GM18870 (cell line): ENCODE results near the gene MRPS25.

Experiments
- ATAC-seq: cut with Tn5 transposase; IDR thresholded peaks from one replicate; pipeline ENCODE4 v1.9.1; 2021; ENCODE audit warnings: moderate library complexity; ENCODE audit not compliant: unreplicated experiment

The MRPS25 gene

DNA sequence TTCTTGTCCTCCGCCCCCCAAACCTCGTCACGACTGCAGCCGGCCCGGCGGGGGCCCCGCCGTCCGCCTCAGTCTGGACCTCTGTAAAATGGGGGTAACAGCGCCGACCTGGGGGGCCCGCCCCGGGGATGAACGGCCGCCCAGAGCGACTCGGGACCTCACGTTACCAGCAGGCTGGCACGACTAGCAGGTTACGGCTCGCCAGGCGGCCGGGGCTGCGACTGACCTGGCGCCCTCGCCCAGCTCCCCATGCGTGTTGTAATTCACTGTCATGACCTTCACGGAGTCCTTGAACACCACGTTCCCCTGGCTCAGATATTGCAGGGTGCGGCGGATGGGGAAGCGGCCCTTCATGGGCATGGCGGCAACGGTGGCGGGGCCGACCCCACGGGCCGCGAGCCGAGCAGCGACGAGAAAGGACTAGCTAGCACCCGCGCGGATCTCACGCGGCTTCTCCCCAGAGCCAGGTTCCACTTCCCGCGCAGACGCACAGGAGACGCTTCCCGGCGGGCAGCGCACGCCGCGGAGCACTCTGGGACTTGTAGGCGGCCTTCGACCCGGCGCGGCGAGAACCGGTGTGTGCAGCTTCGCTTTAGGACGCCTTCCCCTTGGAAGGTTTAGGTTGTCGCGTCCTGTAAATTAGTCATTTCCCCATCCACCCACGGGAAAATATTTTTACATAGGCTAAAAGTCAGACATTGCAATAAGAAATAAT is at the start of gene MRPS25:
TSS of gene MRPS25 (minus strand) at position 481 of the 715 bp plus-strand sequence. CDS start at position 360, 121 bp downstream.
- peak; percentile 79 for ATAC-seq

DNA sequence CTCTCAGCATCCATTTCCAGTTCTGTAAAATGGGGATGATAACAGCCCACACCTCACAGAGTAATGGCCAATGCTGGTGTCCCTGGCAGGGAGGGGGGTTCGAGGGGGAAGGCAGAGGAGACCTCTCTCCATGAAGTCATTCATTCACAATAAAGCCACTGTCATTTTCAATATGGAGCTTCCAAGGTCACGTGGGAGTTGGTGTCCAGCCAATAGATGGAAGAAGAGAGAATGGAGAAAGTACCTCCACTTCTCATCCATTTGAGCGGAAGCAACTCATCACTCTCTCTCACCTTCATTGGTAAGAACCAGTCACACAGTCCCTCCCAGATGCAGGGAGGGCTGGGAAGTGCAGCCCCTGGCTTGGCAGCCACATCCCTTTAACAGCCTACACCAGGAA is 48.8 kb upstream of the MRPS25 start:
- ATAC-seq, result no peak

DNA sequence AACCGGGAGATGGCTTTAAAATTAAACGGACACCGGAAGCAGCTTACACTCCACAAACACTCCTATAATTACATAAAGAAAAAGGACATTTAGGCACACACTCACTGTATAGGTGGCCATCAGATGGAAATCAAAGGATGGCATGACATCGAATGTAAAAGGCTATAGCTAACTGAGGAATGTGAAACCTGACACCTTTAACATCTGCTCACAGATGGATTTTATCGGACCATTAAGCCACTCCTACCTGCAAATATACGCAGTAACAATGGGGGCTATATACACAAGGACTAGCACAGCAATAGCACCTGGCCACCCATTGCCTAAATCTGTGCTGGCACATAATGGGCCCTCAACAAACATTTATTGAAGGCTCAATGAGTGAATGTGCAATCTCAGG is 48.4 kb upstream of the MRPS25 start:
- ATAC-seq, result no peak

DNA sequence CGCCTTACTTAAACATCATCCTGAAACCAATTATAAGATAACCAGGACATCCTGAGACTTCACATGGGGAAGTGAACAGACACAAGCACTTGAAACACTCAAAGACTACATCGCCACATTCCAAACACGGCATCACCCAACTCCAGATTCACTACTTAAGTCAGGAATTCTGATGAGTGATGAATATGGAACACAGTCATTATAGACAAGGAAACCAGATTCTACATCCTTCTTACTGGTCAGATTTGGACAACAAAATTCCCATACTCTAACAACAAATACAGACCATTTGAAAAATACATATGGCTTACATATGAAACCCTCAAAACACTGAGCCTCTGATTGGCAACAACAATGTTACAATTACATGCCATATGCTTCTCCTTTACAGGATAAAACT is 46.9 kb upstream of the MRPS25 start:
- ATAC-seq, result no peak

DNA sequence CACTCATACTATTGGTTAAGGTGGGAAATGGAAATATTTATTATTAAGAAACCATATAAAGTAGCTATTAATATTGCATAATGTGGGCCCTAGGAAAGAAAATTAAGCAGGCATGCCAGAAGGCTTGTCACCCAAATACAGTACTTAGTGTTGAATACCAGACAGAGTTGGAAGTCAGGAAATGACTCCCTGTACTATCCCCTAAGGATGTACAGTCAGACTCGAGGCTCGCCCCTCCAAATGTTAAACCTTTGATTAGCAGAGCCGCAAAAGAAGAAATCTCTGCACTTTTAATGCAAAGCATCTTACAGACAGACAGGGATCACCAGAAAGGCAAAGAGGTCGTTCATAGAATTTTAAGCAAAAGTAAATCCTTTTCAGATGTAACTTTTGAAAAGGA is 45.1 kb upstream of the MRPS25 start:
- ATAC-seq, result no peak

DNA sequence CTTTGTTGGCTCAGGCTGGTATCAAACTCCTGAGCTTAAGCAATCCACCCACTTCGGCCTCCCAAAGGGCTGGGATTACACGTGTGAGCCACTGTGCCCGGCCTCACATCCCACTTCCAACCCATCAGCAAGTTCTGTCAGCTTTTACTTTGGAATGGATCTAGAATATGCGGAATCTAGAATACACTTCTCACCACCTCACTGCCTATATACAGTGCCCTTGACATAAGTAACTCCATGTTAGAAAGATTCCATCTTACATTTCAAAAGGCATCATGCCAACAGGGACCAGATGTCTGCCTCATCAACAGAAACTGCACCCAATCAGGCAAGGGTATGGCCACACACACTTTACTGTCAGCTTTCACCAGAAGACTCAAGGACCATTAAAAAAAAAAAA is 43.8 kb upstream of the MRPS25 start:
- no peak for ATAC-seq

DNA sequence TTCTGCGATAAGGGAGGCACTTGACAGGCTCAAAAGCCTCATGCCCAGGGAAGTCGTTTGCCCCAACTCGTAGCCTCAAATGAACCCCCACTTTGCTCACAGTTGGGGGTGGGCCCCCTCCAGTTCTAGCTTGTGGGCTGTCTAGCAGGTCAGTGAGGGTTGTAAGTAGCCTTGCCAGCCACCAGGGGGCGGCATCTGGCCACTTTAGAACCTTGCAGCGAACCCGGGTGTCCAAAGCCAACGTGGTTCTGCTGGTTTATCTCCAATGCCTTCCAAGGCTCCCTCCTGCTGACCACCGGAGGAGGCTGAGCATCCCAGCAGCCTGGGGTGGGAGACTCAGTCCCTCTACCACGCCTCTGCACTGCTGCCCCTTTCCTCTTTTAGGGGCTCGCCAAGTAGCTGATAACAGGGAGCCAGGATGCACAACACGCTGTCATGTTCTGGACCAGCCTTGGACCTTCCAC is 43.0 kb upstream of the MRPS25 start:
- no peak for ATAC-seq

DNA sequence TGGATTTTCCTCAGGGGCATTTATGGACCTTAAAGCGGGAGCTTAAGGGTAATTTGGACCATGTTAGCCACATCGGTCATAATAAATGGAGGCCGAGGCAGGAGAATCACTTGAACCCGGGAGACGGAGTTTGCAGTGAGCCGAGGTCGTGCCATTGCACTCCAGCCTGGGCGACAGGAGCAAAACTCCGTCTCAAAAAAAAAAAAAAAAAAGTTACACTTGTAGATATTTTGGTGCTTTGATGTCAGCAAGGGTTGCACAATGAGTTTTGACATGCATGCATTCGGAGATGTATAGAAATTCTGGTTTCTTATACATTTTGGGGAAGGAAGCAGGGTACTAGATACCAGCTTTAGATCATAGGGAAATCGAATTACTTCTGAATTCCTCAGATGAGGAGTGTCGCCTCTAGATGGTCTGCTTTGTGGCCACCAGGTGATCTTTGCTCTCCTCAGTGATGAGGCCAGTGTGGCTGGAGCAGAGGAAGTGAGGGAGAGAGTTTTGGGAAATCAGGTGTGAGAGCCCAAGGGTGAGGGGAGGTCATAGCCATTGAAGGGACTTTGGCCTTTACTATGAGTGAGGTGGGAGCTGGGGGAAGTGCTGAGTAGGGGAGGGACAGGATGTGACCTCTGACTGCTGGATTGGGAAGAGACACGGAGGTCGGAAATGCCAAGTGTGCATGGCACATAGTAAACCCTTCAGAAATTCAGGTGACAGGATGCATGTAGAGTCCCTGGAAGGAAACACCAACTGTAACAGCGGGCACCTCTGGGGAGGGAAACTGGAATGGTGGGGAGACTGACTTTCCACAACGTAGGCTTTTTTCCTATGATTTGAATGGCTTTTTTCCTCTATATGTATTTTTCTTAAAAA is 42.2 kb upstream of the MRPS25 start:
- no peak for ATAC-seq

DNA sequence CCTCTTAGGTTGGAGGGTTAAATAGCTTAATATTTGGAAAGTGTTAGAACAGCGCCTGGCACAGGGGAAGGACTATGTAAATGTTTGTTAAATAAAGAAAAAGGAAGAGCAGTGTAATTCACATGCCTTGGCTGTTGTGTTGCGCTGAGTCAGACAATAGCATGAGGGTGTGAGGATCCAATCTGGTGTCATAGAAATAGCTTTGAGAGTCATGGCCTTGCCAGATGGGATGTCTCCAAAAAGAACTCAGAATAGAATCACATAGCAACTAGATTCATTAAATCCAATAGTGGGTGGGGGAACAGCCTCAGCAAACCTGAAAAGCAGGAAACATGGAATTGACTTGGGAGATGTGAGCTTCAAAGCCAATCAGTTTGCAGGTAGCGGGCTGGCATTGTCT is 37.7 kb upstream of the MRPS25 start:
- no peak for ATAC-seq

DNA sequence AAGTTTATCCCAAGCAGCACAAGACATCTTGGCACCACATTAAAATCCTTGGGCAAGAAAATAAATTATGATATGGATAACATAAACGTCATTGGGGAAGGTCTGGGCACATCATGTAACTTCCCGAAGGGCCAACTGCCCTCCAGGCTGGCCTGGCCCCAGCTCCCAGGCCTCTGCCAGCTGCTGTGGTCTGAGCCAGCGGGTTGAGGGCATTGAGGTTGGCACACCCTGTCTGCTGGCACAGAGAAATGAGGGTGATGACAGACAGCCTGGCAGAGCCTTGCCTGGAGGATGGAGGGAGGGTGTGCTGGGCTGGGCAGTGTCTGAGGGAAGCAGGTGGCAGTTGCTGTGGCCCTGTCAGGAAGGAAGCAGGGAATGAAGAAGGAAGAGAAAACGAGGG is 37.1 kb upstream of the MRPS25 start:
- ATAC-seq, result no peak

DNA sequence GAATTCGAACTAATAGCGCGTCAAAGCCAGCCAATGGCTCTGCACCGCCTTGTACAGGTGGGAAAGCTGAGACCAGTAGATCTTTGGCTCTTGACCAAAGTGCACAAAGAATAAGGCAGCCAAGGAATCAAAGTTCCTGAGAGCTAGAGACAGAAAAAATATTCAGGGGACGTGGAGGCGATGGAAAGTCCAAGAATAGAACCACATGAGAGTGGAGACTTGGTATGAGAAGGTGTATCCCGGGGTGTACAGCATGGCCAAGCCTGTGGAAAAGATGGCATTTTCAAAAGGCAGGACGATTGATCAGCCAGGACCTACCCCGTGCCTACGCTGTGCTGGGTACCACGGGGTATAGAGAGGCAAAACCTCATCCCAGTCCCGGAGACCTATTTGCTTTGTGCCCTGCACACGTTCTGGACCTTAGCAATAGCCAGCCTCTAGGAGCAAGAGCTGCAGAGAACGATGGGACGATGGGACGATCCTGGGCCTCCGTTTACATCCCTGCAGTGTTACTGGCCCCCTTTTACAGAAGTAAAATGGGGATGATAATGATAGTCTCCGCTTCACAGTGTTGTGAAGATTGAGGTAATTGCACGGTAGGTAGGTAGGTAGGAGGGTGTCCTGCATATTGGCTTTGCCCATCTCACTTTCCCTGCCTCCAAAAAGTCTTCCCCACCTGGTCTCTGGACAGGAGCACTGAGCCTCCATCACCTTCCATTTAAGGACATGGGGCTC is 34.4 kb upstream of the MRPS25 start:
- peak; percentile 15 for ATAC-seq

DNA sequence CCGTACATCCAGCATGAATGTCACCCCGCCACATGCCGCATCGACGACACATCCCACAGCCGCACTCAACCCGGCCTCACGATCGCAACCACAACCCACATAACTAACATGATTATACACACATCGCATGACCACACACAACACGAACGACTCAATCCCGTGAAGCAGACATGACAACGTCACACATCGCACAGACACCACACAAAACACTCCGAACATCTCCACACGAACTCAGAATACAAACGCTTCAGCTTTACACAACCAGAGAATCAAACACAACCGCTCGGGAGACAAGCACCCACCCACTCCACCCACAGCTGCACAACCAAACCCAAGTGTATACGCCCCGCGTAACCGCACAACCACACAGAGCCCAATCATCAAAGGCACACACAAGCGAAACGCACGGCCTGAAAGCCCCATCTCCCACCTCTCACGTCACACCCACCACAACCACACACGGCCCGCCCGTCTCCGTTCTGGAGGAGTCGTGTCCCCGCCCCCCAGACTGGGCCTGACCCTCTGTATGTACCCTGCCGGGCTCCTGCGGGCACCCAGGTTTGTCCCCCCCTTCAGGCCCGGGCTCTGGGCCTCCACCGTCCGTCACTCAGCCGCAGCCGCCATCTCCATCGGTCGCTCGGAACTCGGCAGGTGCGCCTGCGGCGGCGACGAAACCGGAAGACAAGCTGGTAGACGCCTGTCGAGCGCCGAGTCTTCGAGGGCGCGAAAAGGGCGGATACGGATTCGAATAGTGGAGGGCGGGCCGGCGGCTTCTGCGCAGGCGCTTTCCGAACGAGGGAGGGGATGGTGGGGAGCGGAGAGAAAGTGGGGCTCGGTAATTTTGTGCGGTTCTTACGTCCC is 33.6 kb upstream of the MRPS25 start, which contains the start of gene RBSN:
TSS of gene RBSN (minus strand) at position 646 of the 861 bp plus-strand sequence. CDS start 3,028 bp downstream, outside the sequence.
- ATAC-seq, result peak; percentile 78

DNA sequence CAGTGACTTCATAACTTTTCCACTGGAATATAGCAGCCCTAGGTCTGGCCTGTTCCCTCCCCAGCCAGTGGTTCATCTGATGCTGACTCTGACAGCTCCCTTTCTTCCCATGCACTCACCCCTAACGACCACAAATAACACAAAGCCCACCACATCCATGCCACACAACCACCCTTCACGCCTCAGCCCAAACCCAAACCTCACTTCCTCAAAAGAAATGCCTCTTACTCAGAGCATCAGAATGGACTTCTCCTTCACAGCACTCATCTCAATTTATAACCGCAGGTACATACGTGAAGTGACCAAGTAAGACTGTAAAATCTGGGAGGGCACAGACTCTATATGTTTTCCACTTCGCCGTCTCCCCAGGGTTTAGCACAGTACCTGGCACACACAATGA is 32.8 kb upstream of the MRPS25 start:
- ATAC-seq, result no peak

DNA sequence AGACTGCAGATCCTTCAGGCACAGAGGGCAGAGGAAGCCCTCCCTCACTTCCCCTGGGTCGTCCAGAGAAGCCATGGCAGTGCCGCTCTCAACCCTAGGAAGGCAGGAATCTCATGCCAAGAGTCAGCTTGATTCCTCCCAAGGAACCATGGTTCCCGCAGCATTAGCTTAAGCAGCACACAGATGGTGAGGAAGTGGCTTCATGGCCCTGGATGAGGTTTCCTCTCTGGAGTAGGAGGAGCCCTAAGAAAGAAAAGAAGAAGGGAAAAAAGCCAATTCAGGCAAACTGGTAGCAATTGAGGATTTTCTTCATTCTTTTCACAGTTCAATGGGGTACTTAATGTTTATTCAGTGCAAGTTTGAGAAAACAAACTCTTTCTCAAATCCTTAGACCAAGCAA is 30.9 kb upstream of the MRPS25 start:
- ATAC-seq, result no peak

DNA sequence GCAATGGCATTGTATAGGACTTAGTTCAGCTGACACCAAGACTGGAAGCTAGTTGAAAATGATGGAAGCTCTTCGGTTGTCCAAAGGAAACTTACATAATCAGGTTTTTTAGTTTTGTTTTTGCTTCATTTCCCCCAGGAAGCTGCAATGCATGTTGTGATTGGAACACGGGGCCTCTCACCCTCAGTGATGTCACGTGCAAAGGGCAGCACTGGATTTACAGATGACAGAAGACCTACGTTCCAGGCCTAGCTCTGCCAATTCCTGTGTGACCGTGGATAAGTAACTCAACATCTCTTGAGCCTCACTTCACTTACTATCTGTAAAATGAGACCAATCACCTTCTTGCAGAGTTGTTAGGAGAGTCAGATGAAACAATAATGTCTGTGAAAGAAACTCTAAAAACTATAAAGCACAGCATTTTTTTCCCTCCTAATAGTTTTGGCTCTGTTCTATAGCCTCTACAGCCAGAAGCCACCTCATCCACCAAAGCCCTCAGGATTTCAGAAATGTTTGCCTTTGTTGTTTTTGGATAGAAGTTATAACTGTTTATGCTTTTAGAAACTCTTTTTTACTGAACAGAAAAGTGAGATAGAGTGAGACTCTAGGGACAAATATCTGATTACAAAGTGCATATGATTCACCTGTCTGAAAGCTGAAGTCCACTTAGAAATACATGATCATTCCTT is 29.2 kb upstream of the MRPS25 start:
- ATAC-seq, result no peak

DNA sequence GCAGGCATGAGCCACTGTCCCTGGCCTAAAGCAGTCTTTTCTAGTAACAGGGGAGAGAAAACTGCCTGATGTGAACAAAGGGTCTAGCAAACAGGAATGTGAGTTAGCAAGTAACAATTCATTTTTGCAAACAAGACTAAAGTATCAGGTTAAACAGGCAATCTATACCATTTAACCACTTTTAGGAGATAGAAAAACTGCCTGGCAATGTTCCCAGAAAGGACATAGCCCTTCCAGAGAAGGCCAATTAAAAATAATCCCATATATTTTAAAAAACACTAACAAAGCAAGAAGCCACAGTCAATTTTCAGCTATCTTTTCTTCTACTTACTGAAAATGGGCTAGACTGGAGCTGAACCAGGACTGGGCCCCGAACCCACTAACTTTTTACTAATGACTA is 27.6 kb upstream of the MRPS25 start:
- no peak for ATAC-seq

DNA sequence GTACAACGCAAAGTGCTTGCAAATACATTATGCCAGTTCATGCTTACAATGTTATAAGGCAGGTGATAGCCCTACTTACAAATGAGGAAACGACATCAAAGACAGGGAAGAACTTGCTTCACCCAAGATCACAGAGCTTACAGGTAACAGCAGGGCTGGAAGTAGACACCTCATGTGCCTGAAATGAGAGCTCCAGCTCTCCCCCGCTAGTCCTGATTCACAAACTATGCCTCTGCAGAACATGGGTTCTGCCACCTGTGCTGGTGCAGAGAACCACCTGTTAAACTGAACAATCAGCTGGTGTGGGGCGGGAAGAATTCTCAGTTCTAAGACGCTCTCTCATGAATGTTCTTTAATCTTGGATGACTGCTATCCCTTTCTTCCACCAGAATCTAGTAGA is 26.5 kb upstream of the MRPS25 start:
- no peak for ATAC-seq

DNA sequence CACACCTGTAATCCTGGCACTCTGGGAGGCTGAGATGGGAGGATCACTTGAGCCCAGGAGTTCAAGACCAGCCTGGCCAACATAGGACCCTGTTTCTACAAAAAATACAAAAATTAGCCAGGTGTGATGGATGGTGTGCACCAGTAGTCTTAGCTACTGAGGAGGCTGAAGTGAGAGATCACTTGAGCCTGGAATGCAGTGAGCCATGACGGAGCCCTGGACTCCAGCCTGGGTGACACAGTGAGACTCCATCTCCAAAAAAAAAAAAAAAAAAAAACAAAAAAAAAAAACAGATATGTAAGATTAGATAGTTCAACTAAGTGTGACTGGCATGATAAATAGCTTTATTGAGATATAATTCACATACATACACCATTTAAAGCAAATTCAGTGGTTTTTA is 24.1 kb upstream of the MRPS25 start:
- no peak for ATAC-seq

DNA sequence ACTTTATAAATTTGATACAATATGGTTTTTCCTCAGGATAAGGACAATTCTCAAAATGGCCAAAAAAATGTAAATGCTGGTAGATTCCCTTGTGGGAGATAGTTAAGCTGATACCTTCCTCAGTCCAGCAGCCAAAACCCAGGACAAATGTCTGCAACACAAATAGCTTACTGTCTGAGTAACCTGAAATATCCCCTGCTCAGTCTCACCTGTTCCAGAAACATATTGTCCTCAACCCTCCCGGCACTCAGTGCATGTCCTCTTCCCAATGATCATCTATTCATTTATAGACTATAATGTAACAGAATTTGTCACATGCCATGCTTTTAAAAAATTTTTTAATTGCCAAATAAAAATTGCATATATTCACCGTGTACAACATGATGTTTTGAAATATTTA is 21.6 kb upstream of the MRPS25 start:
- ATAC-seq, result no peak

DNA sequence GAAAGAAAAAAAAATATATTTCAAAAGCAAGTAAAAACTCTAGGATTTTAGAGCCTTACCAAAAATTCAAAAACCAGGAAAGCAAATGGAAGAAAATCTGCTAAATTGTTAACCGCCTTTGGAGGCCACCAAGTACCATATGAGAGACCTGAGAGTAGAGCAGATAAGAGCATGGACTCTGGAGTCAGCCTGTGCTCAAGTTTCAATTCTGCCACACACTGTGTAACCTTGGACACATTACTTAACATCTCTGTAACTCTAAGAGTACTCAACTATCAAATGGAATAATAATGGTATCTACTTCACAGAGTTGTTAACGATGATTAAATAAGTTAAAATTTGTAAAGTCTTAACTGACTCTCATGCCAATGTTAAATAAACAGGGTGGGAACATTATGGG is 21.1 kb upstream of the MRPS25 start:
- ATAC-seq, result no peak
